GM23338 (cell line): ENCODE measurements around the gene NFIB. TPM values are rescaled to one million over a fixed set of nuclear protein-coding genes. Genes with fewer than 3 reads are reported as not detected.

Experiments
- ATAC-seq: fragments of 200-7000 bp; cut with Tn5 transposase; 3 replicates; pipeline ENCODE4 v1.9.1; 2020
- DNase-seq: peaks from one replicate; pipeline ENCODE4 v3.0.0-alpha.2; 2015; ENCODE audit warnings: low spot score
- H2AFZ ChIP-seq: fragments of 200-600 bp; sonication (generic); 2 replicates; pipeline ENCODE4 v1.8.0; 2016; ENCODE audit warnings: antibody characterized with exemption, mild to moderate bottlenecking, moderate library complexity
- H3F3A ChIP-seq: fragments of 200-600 bp; sonication (generic); replicated peaks from 2 replicates; pipeline ENCODE4 v1.8.0; 2017; ENCODE audit warnings: antibody characterized with exemption, mixed run types, low read depth
- H3K27ac ChIP-seq: fragments of 200-600 bp; sonication (generic); 2 replicates; pipeline ENCODE4 v1.6.1; 2016; ENCODE audit warnings: low read depth
- H3K27me3 ChIP-seq: fragments of 200-600 bp; sonication (generic); 2 replicates; pipeline ENCODE4 v1.8.0; 2016; ENCODE audit warnings: mild to moderate bottlenecking, mixed run types, moderate library complexity; ENCODE audit not compliant: insufficient read depth
- H3K36me3 ChIP-seq: fragments of 200-600 bp; sonication (generic); 2 replicates; pipeline ENCODE4 v1.8.0; 2016; ENCODE audit warnings: mild to moderate bottlenecking; ENCODE audit not compliant: insufficient read depth
- H3K4me1 ChIP-seq: fragments of 200-600 bp; sonication (generic); 2 replicates; pipeline ENCODE4 v1.8.0; 2016; ENCODE audit warnings: mild to moderate bottlenecking, moderate library complexity; ENCODE audit not compliant: insufficient read depth
- H3K4me2 ChIP-seq: fragments of 200-600 bp; sonication (generic); 2 replicates; pipeline ENCODE4 v1.7.1; 2017; ENCODE audit warnings: mixed run types
- H3K4me3 ChIP-seq: fragments of 200-600 bp; sonication (generic); 2 replicates; pipeline ENCODE4 v1.6.1; 2016; ENCODE audit warnings: mixed run types
- H3K79me2 ChIP-seq: fragments of 200-600 bp; sonication (generic); replicated peaks from 2 replicates; pipeline ENCODE4 v1.8.0; 2017; ENCODE audit warnings: mild to moderate bottlenecking; ENCODE audit not compliant: insufficient read depth
- H3K9me2 ChIP-seq: fragments of 200-600 bp; sonication (generic); 2 replicates; pipeline ENCODE4 v1.8.0; 2017; ENCODE audit not compliant: insufficient read depth
- H4K20me1 ChIP-seq: fragments of 200-600 bp; sonication (generic); replicated peaks from 2 replicates; pipeline ENCODE4 v1.8.0; 2017; ENCODE audit warnings: mild to moderate bottlenecking; ENCODE audit not compliant: insufficient read depth
- H3K27ac Mint-ChIP-seq: 2 replicates; pipeline ENCODE4 v1.8.0; 2020; ENCODE audit warnings: inconsistent platforms, mild to moderate bottlenecking, moderate library complexity, mixed read lengths
- H3K27me3 Mint-ChIP-seq: 3 replicates; pipeline ENCODE4 v1.8.0; 2022; ENCODE audit warnings: low read depth, mild to moderate bottlenecking, moderate library complexity, mixed read lengths, inconsistent platforms; ENCODE audit not compliant: insufficient read depth, poor library complexity
- H3K36me3 Mint-ChIP-seq: 3 replicates; pipeline ENCODE4 v1.8.0; 2021; ENCODE audit warnings: low read depth, mild to moderate bottlenecking, inconsistent platforms, moderate library complexity, mixed read lengths
- H3K4me1 Mint-ChIP-seq: 3 replicates; pipeline ENCODE4 v1.8.0; 2020; ENCODE audit warnings: mild to moderate bottlenecking, inconsistent platforms, mixed read lengths
- H3K4me3 Mint-ChIP-seq: 3 replicates; pipeline ENCODE4 v1.8.0; 2021; ENCODE audit warnings: moderate library complexity, mild to moderate bottlenecking, inconsistent platforms, mixed read lengths
- H3K9me3 Mint-ChIP-seq: 3 replicates; pipeline ENCODE4 v1.8.0; 2020; ENCODE audit warnings: moderate library complexity, mild to moderate bottlenecking, inconsistent platforms, mixed read lengths
- CREB1 ChIP-seq: fragments of 250-450 bp; sonication (Bioruptor Pico); IDR thresholded peaks from 2 replicates; pipeline ENCODE4 v1.5.0; 2020; ENCODE audit warnings: low read depth, mild to moderate bottlenecking, moderate library complexity
- EZH2 ChIP-seq: fragments of 200-600 bp; sonication (generic); IDR thresholded peaks from one replicate; pipeline ENCODE4 v1.8.0; 2017; ENCODE audit warnings: antibody characterized with exemption, mild to moderate bottlenecking, low read depth; ENCODE audit not compliant: unreplicated experiment
- EZH2phosphoT487 ChIP-seq: fragments of 200-600 bp; sonication (generic); IDR thresholded peaks from one replicate; pipeline ENCODE4 v1.8.1; 2018; ENCODE audit warnings: antibody characterized with exemption; ENCODE audit not compliant: unreplicated experiment
- POLR2AphosphoS5 ChIP-seq: IDR thresholded peaks from 2 replicates; pipeline ENCODE4 v1.6.1; 2016; ENCODE audit warnings: antibody characterized with exemption, low read depth
- polyA plus RNA-seq: library from polyadenylated mRNA; unstranded; fragments of >200 nt; fragmentation: Nextera tagmentation; extraction: Ambion mirVana; gene quantifications from 2 replicates; pipeline ENCODE4 v1.2.1, GENCODE V29; 2016
- total RNA-seq: library from RNA; depleted of rRNA; stranded (reverse); fragments of >200 nt; shearing (Covaris generic); gene quantifications from 2 replicates; pipeline ENCODE4 v1.2.3, GENCODE V29; 2014
- TF ChIP-seq, protein P1 (sequence below): IDR thresholded peaks from one replicate; pipeline ENCODE4 v1.6.1; 2018; ENCODE audit warnings: antibody characterized with exemption; ENCODE audit not compliant: unreplicated experiment
- TF ChIP-seq, protein P2 (sequence below): fragments of 250-450 bp; sonication (Bioruptor Pico); IDR thresholded peaks from 2 replicates; pipeline ENCODE4 v1.5.0; 2020; ENCODE audit warnings: mild to moderate bottlenecking, moderate library complexity

The NFIB gene
- total and polyA plus RNA-seq, 2 experiments from 2014 or later = 3.9 to 4.7 TPM

DNA sequence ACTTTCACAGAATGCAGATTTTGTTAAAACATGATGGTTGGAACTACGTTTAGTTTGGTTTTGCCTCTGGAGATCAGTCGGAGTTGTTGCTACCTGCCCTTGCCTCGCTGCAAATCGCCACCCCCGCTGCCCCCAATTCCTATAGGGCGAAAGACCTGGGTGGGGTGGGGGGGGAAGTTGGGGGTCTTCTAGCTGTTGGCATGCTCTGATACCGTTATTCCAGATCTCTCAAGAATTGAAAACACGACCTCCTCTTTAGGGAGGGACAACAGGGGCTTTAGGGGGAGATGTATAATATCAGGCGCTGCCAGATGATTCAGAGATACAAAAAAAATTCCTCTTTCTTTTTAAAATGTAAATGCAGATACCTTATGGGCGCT lies 36.4 kb upstream of the NFIB start (continued):
- TF ChIP-seq, protein P1, sequence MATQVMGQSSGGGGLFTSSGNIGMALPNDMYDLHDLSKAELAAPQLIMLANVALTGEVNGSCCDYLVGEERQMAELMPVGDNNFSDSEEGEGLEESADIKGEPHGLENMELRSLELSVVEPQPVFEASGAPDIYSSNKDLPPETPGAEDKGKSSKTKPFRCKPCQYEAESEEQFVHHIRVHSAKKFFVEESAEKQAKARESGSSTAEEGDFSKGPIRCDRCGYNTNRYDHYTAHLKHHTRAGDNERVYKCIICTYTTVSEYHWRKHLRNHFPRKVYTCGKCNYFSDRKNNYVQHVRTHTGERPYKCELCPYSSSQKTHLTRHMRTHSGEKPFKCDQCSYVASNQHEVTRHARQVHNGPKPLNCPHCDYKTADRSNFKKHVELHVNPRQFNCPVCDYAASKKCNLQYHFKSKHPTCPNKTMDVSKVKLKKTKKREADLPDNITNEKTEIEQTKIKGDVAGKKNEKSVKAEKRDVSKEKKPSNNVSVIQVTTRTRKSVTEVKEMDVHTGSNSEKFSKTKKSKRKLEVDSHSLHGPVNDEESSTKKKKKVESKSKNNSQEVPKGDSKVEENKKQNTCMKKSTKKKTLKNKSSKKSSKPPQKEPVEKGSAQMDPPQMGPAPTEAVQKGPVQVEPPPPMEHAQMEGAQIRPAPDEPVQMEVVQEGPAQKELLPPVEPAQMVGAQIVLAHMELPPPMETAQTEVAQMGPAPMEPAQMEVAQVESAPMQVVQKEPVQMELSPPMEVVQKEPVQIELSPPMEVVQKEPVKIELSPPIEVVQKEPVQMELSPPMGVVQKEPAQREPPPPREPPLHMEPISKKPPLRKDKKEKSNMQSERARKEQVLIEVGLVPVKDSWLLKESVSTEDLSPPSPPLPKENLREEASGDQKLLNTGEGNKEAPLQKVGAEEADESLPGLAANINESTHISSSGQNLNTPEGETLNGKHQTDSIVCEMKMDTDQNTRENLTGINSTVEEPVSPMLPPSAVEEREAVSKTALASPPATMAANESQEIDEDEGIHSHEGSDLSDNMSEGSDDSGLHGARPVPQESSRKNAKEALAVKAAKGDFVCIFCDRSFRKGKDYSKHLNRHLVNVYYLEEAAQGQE = no peak
- no peak for TF ChIP-seq POLR2AphosphoS5

DNA sequence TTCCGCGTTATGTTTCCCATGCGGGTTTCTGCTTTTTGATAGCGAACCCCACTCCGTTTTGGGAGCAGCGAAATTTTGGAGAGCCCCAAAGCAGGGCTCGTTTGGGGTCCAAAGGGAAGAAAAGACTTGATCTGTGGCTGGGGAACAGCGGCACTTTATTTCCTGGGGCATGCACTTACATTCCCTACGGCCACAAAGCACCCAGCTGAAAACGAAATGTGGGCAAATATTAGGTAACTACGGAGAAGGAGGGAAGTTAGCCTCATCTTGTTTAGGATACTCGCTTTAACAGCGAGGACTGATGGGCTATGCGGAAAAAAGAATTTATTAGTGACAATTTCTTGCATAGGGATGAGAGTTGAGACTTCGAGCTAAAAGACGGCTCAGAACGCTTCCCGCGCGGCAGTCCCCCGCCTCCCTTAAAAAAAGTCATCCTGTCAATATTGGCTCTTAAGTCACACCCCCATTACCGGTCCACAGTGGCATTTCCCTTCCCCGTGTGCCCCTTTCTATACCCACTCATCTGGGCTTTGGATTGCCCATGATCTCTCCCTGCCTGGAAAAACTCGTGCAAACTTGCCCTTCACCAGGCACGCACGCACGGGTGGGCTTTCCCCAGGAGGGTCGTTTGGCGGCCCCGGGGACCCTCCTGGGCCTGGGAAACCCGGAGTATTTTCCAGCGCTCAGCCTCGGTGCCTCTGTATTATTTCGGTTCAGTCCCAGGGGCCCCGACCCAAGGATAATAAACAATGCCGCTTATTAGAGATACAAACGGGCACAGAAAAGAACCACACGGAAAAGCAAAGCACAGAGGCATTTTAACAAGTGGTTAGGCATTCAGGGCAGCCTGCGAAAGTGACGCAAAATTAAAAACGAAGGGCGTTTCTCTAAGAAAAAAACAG lies 35.8 kb upstream of the NFIB start:
- H3K4me1 Mint-ChIP-seq = peaks cover 50% of the 10 kb centered on the region
- no peaks in the 10 kb centered on the region for H3K9me2 ChIP-seq
- H3K4me3 Mint-ChIP-seq = no peak overlapping the region
- no peaks in the 10 kb centered on the region for H3K36me3 Mint-ChIP-seq
- DNase-seq (no peak), ATAC-seq (no peak)
- H3K27me3 ChIP-seq = peaks cover 98% of the 10 kb centered on the region
- H3K36me3 ChIP-seq = peaks cover 5% of the 10 kb centered on the region; the same call in 1 of the 2 replicates
- H2AFZ ChIP-seq = peak overlapping the region; percentile 90
- no peak for TF ChIP-seq POLR2AphosphoS5
- TF ChIP-seq, protein P2, sequence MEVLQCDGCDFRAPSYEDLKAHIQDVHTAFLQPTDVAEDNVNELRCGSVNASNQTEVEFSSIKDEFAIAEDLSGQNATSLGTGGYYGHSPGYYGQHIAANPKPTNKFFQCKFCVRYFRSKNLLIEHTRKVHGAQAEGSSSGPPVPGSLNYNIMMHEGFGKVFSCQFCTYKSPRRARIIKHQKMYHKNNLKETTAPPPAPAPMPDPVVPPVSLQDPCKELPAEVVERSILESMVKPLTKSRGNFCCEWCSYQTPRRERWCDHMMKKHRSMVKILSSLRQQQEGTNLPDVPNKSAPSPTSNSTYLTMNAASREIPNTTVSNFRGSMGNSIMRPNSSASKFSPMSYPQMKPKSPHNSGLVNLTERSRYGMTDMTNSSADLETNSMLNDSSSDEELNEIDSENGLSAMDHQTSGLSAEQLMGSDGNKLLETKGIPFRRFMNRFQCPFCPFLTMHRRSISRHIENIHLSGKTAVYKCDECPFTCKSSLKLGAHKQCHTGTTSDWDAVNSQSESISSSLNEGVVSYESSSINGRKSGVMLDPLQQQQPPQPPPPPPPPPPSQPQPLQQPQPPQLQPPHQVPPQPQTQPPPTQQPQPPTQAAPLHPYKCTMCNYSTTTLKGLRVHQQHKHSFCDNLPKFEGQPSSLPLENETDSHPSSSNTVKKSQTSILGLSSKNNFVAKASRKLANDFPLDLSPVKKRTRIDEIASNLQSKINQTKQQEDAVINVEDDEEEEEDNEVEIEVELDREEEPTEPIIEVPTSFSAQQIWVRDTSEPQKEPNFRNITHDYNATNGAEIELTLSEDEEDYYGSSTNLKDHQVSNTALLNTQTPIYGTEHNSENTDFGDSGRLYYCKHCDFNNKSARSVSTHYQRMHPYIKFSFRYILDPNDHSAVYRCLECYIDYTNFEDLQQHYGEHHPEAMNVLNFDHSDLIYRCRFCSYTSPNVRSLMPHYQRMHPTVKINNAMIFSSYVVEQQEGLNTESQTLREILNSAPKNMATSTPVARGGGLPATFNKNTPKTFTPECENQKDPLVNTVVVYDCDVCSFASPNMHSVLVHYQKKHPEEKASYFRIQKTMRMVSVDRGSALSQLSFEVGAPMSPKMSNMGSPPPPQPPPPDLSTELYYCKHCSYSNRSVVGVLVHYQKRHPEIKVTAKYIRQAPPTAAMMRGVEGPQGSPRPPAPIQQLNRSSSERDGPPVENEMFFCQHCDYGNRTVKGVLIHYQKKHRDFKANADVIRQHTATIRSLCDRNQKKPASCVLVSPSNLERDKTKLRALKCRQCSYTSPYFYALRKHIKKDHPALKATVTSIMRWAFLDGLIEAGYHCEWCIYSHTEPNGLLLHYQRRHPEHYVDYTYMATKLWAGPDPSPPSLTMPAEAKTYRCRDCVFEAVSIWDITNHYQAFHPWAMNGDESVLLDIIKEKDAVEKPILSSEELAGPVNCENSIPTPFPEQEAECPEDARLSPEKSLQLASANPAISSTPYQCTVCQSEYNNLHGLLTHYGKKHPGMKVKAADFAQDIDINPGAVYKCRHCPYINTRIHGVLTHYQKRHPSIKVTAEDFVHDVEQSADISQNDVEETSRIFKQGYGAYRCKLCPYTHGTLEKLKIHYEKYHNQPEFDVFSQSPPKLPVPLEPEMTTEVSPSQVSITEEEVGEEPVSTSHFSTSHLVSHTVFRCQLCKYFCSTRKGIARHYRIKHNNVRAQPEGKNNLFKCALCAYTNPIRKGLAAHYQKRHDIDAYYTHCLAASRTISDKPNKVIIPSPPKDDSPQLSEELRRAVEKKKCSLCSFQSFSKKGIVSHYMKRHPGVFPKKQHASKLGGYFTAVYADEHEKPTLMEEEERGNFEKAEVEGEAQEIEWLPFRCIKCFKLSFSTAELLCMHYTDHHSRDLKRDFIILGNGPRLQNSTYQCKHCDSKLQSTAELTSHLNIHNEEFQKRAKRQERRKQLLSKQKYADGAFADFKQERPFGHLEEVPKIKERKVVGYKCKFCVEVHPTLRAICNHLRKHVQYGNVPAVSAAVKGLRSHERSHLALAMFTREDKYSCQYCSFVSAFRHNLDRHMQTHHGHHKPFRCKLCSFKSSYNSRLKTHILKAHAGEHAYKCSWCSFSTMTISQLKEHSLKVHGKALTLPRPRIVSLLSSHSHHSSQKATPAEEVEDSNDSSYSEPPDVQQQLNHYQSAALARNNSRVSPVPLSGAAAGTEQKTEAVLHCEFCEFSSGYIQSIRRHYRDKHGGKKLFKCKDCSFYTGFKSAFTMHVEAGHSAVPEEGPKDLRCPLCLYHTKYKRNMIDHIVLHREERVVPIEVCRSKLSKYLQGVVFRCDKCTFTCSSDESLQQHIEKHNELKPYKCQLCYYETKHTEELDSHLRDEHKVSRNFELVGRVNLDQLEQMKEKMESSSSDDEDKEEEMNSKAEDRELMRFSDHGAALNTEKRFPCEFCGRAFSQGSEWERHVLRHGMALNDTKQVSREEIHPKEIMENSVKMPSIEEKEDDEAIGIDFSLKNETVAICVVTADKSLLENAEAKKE = no peak
- no peak for TF ChIP-seq CREB1 (CRISPR knock-in tag)
- peak; percentile 29 for TF ChIP-seq EZH2phosphoT487
- peak; percentile 95 for TF ChIP-seq EZH2
- peaks cover 14% of the 10 kb centered on the region for H3F3A ChIP-seq
- peaks cover 89% of the 10 kb centered on the region for H3K27me3 Mint-ChIP-seq
- peak overlapping the region; percentile 100 for H3K4me2 ChIP-seq
- H3K9me3 Mint-ChIP-seq = no peaks in the 10 kb centered on the region; the same call in 2 of the 3 replicates
- peaks cover 65% of the 10 kb centered on the region for H3K4me1 ChIP-seq
- H3K27ac Mint-ChIP-seq = no peak overlapping the region
- peak overlapping the region; percentile 88 for H3K4me3 ChIP-seq
- no peak overlapping the region for H3K27ac ChIP-seq
- no peaks in the 10 kb centered on the region for H3K79me2 ChIP-seq
- H4K20me1 ChIP-seq = no peaks in the 10 kb centered on the region
